GM12878 (cell line): ENCODE data around the gene ZC3H12D.

Experiments
- FOS ChIP-seq: IDR thresholded peaks from 3 replicates; pipeline ENCODE4 v1.6.1; 2011; ENCODE audit warnings: borderline replicate concordance; ENCODE audit not compliant: insufficient read length; ENCODE audit errors: extremely low read depth
- JUND ChIP-seq: IDR thresholded peaks from 2 replicates; pipeline ENCODE4 v1.6.1; 2012; ENCODE audit warnings: low read depth, mild to moderate bottlenecking, low read length, improper control_type of control experiment, moderate library complexity
- NFIC ChIP-seq: IDR thresholded peaks from 2 replicates; pipeline ENCODE4 v1.6.1; 2012; ENCODE audit warnings: low read depth, mild to moderate bottlenecking, inconsistent platforms, low read length, moderate library complexity
- POLR2A ChIP-seq: IDR thresholded peaks from 2 replicates; pipeline ENCODE4 v1.6.1; 2011; ENCODE audit warnings: low read depth, mild to moderate bottlenecking, low read length
- RAD21 ChIP-seq: IDR thresholded peaks from 2 replicates; pipeline ENCODE4 v1.6.1; 2011; ENCODE audit warnings: mild to moderate bottlenecking, low read depth, low read length, moderate library complexity; ENCODE audit not compliant: insufficient read depth
- RFX5 ChIP-seq: IDR thresholded peaks from 2 replicates; pipeline ENCODE4 v1.6.1; 2011; ENCODE audit warnings: low read depth, low read length, improper control_type of control experiment
- SMC3 ChIP-seq: IDR thresholded peaks from 2 replicates; pipeline ENCODE4 v1.6.1; 2011; ENCODE audit warnings: low read length, improper control_type of control experiment, borderline replicate concordance
- STAT3 ChIP-seq: IDR thresholded peaks from 2 replicates; pipeline ENCODE4 v1.6.1; 2011; ENCODE audit warnings: low read depth, low read length, improper control_type of control experiment
- ZNF24 ChIP-seq: fragments of 450-650 bp; IDR thresholded peaks from 2 replicates; pipeline ENCODE4 v1.6.1; 2017; ENCODE audit warnings: antibody characterized with exemption, mild to moderate bottlenecking
- TF ChIP-seq, protein P1 (sequence below), 3 experiments: IDR thresholded peaks in 2 of 3; conservative IDR thresholded peaks in 1 of 3; 2 replicates each; pipeline ENCODE4 v1.5.1; 2011; ENCODE audit warnings: low read depth in 3 of 3, low read length in 3 of 3, mild to moderate bottlenecking in 3 of 3, control low read depth in 2 of 3, moderate library complexity in 2 of 3, inconsistent platforms in 1 of 3, mixed read lengths in 1 of 3; ENCODE audit not compliant: control insufficient read depth in 2 of 3, insufficient read depth in 1 of 3; ENCODE audit errors: extremely low read depth in 1 of 3
- TF ChIP-seq, protein P2 (sequence below): IDR thresholded peaks from 2 replicates; pipeline ENCODE4 v1.6.1; 2012; ENCODE audit warnings: low read depth, low read length, improper control_type of control experiment

DNA sequence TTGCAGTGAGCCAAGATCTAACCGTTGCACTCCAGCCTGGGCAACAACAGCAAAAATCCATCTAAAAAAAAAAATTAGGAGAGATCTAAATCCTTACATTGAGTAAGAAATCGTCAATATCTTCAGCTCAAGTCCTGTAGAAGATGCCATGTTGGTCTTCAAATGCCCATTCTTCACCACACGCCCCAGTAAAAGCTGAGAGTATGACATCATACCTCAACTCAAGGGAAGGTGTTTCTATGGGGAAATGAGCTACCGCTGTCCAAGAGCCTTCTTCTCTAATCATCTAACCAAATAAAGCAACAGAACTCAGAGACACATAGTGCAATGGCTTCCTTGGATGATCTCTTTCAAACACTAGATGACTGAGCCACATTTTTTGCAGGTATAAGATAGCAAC lies 2.5 kb upstream of the ZC3H12D start:
- TF ChIP-seq RFX5 = no peak
- no peak for TF ChIP-seq SMC3
- TF ChIP-seq, protein P1, sequence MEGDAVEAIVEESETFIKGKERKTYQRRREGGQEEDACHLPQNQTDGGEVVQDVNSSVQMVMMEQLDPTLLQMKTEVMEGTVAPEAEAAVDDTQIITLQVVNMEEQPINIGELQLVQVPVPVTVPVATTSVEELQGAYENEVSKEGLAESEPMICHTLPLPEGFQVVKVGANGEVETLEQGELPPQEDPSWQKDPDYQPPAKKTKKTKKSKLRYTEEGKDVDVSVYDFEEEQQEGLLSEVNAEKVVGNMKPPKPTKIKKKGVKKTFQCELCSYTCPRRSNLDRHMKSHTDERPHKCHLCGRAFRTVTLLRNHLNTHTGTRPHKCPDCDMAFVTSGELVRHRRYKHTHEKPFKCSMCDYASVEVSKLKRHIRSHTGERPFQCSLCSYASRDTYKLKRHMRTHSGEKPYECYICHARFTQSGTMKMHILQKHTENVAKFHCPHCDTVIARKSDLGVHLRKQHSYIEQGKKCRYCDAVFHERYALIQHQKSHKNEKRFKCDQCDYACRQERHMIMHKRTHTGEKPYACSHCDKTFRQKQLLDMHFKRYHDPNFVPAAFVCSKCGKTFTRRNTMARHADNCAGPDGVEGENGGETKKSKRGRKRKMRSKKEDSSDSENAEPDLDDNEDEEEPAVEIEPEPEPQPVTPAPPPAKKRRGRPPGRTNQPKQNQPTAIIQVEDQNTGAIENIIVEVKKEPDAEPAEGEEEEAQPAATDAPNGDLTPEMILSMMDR (IDR thresholded peaks at IDR 0.05 in 2 of 3, conservative IDR thresholded peaks at IDR 0.05 in 1 of 3; ENCODE audit: control insufficient read depth in 2 of 3, extremely low read depth in 1 of 3, insufficient read depth in 1 of 3, low read depth in 3 of 3, low read length in 3 of 3) = no peak
- no peak for TF ChIP-seq RAD21
- TF ChIP-seq NFIC = no peak
- TF ChIP-seq JUND = no peak
- no peak for TF ChIP-seq ZNF24
- TF ChIP-seq, protein P2, sequence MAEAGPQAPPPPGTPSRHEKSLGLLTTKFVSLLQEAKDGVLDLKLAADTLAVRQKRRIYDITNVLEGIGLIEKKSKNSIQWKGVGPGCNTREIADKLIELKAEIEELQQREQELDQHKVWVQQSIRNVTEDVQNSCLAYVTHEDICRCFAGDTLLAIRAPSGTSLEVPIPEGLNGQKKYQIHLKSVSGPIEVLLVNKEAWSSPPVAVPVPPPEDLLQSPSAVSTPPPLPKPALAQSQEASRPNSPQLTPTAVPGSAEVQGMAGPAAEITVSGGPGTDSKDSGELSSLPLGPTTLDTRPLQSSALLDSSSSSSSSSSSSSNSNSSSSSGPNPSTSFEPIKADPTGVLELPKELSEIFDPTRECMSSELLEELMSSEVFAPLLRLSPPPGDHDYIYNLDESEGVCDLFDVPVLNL = no peak
- no peak for TF ChIP-seq STAT3
- TF ChIP-seq POLR2A = no peak
- TF ChIP-seq FOS = no peak
